GM10266 (cell line): ENCODE measurements around the gene TIMM9.
A peak's percentile ranks its signal among the peaks of the same experiment; 100 is the strongest.

Experiments used
- DNase-seq: peaks from one replicate; pipeline ENCODE4 v3.0.0; 2012; ENCODE audit errors: extremely low spot score
- CTCF ChIP-seq: IDR thresholded peaks from 2 replicates; pipeline ENCODE4 v1.5.1; 2012; ENCODE audit warnings: mild to moderate bottlenecking, low read depth; ENCODE audit not compliant: control insufficient read depth, insufficient read depth; ENCODE audit errors: missing control alignments

Gene TIMM9

GRCh38 chr14:58398495-58398894, 28.8 kb downstream of the TIMM9 start:
- TF ChIP-seq CTCF: no peak
- DNase-seq: no peak

DNA sequence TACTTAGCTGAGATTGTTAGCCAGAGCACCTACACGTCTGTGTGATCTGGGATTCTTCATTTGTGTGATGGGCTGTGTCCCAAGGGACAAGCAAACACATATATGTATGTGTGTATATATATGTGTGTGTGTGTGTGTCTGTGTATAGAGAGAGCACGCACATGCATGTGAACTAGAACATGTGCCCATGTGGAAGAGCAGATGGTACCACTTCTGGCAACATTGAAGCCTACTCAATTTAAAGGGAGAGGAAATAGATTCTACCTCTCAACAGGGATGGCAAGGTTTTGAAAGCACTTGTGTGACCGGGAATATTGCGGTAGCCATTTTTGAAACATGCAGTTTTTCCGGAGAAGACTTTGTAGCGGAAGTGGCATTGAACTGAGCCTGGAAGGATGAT, 30.2 kb downstream of the TIMM9 start:
- peak; percentile 21 for DNase-seq
- TF ChIP-seq CTCF: no peak

- TF ChIP-seq CTCF: peak; percentile 92
- peak; percentile 92 for DNase-seq
Observed at GRCh38 chr14:58395812-58396788, 31.2 kb downstream of the TIMM9 start, which contains the start of gene TOMM20L. Gene TOMM20L (plus strand): TSS chr14:58395930. CDS start chr14:58395958, 28 bp downstream.

GRCh38 chr14:58395562-58395811, 31.8 kb downstream of the TIMM9 start:
- TF ChIP-seq CTCF: no peak
- no peak for DNase-seq

DNA sequence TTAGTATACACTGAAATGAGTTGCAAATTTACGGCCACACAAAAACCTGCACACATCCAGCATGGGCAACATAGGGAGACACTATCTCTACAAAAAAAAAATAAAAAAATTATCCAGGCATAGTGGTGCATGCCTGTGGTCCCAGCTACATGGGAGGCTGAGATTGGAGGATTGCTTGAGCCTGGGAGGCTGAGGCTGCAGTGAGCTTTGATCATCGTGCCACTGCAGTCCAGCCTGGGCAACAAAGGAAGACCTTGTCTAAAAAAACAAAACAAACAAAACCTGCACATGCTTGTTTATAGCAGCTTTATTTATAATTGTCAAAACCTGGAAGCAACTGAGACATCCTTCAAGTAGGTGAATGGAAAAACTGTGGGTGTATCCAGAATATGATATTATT, 36.5 kb downstream of the TIMM9 start:
- no peak for TF ChIP-seq CTCF
- no peak for DNase-seq

DNA sequence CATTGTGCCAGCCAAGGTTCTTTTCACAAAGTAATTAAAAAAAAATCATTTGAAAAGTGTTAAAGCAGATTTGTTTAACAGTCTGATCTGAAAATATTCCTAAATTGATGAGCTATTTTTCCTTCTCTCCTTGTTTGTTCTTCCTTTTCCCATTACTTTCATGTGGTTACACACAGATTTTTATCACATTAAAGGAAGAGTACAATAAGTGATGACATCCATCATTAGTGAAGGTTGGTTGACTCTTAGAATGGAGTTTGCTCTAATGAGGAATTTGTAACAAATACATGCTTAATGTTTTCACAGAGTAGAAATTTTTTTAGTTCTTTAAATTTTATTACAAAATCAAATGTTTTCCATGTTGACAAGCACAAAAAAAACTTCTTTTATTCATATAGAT, 50.5 kb downstream of the TIMM9 start:
- TF ChIP-seq CTCF: no peak
- no peak for DNase-seq

DNA sequence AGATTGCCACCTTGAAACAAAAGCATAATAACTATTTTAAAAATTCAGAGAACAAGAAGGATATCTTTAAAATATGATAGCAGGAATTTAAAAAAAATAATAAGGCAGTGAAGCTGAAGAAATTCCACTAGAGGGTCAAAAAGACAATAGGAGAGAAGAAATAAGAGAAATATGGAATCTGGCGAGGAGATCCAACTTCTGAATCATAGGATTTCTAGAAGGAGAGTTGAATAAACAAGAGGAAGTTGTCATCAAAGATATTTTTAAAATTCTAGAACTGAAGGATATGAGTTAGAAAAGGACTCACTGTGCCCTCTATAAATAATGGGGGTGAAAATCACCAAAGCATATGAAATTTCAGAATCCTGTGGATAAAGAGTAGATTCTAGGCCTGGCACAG, 58.4 kb downstream of the TIMM9 start:
- DNase-seq: no peak
- TF ChIP-seq CTCF: no peak
